A549 (cell line): ENCODE results near the gene GINS3.

Experiments
- CEBPB ChIP-seq, 2 experiments: fragments of >200 bp in 1 of 2; sonication (Bioruptor Twin) in 1 of 2; formaldehyde crosslinking in 1 of 2; IDR thresholded peaks; 2 replicates each; pipeline ENCODE4 v1.6.1; 2012 to 2016
- CTCF ChIP-seq: fragments of >200 bp; sonication (Bioruptor Twin); formaldehyde crosslinking; IDR thresholded peaks from 3 replicates; pipeline ENCODE4 v1.5.1; 2016
- FOSL2 ChIP-seq, 2 experiments: fragments of 450-650 bp in 1 of 2; fragments of >200 bp in 1 of 2; sonication (Bioruptor Twin) in 1 of 2; formaldehyde crosslinking; IDR thresholded peaks; 2 replicates each; pipeline versions ENCODE4 v1.5.0 to v1.6.1; 2016 to 2020; ENCODE audit warnings: mild to moderate bottlenecking in 1 of 2, moderate library complexity in 1 of 2
- GATA3 ChIP-seq: IDR thresholded peaks from 2 replicates; pipeline ENCODE4 v1.6.1; 2012; ENCODE audit warnings: borderline replicate concordance
- JUNB ChIP-seq: fragments of >200 bp; sonication (Bioruptor Twin); formaldehyde crosslinking; IDR thresholded peaks from 2 replicates; pipeline ENCODE4 v1.6.1; 2016
- KDM1A ChIP-seq: fragments of 200-600 bp; sonication (generic); IDR thresholded peaks from 2 replicates; pipeline ENCODE4 v1.6.1; 2016; ENCODE audit warnings: low read depth, mild to moderate bottlenecking
- PBX3 ChIP-seq: IDR thresholded peaks from 2 replicates; pipeline ENCODE4 v1.6.1; 2012
- POLR2A ChIP-seq: IDR thresholded peaks from 2 replicates; pipeline ENCODE4 v1.6.1; 2012; ENCODE audit warnings: mild to moderate bottlenecking, low read length
- RAD21 ChIP-seq, 2 experiments: fragments of >200 bp in 1 of 2; sonication (Bioruptor Twin) in 1 of 2; formaldehyde crosslinking in 1 of 2; IDR thresholded peaks in 1 of 2; conservative IDR thresholded peaks in 1 of 2; 2 replicates in 1 of 2; 3 replicates in 1 of 2; pipeline ENCODE4 v1.6.1; 2012 to 2018; ENCODE audit warnings: inconsistent platforms in 1 of 2
- RCOR1 ChIP-seq: fragments of 150-350 bp; IDR thresholded peaks from 2 replicates; pipeline ENCODE4 v1.6.1; 2014; ENCODE audit warnings: antibody characterized with exemption, low read length, low read depth
- REST ChIP-seq: fragments of 200-600 bp; sonication (generic); IDR thresholded peaks from 2 replicates; pipeline ENCODE4 v1.6.1; 2016; ENCODE audit warnings: antibody characterized with exemption, mild to moderate bottlenecking, moderate library complexity
- RFX5 ChIP-seq: fragments of 450-650 bp; IDR thresholded peaks from 2 replicates; pipeline ENCODE4 v1.7.1; 2014; ENCODE audit warnings: antibody characterized with exemption, mild to moderate bottlenecking, moderate library complexity

GRCh38 chr16:58454856-58455255, 62.6 kb downstream of the GINS3 start:
- TF ChIP-seq POLR2A (no peak), CTCF (no peak), RAD21 (conservative IDR thresholded peaks at IDR 0.05 in 1 of 2, IDR thresholded peaks at IDR 0.05 in 1 of 2) (no peak), GATA3 (no peak), KDM1A (no peak), REST (no peak), FOSL2 (IDR thresholded peaks at IDR 0.05) (no peak), FOSL2 (CRISPR knock-in tag; IDR thresholded peaks at IDR 0.05) (no peak), CEBPB (IDR thresholded peaks at IDR 0.05) (no peak), RFX5 (no peak), PBX3 (no peak), RCOR1 (no peak), JUNB (no peak)
